A549 (cell line): Measurements from ENCODE around the gene ACAP1.

Experiments
- CHD2 ChIP-seq: fragments of 150-350 bp; IDR thresholded peaks from 2 replicates; pipeline ENCODE4 v1.6.1; 2014; ENCODE audit warnings: low read length; ENCODE audit not compliant: partially characterized antibody
- EP300 ChIP-seq, 2 experiments: fragments of >200 bp; sonication (Bioruptor Twin); formaldehyde crosslinking; IDR thresholded peaks; 2 replicates in 1 of 2; 3 replicates in 1 of 2; pipeline ENCODE4 v1.6.1; 2016 to 2017
- GATA3 ChIP-seq: IDR thresholded peaks from 2 replicates; pipeline ENCODE4 v1.6.1; 2012; ENCODE audit warnings: borderline replicate concordance
- MYC ChIP-seq: IDR thresholded peaks from 2 replicates; pipeline ENCODE4 v1.6.1; 2012; ENCODE audit warnings: mild to moderate bottlenecking, inconsistent platforms, low read length, improper control_type of control experiment, borderline replicate concordance
- POLR2AphosphoS2 ChIP-seq: conservative IDR thresholded peaks from 2 replicates; pipeline ENCODE4 v1.6.1; 2012; ENCODE audit warnings: low read length, improper control_type of control experiment, inconsistent platforms
- RAD21 ChIP-seq, 2 experiments: fragments of >200 bp in 1 of 2; sonication (Bioruptor Twin) in 1 of 2; formaldehyde crosslinking in 1 of 2; IDR thresholded peaks in 1 of 2; conservative IDR thresholded peaks in 1 of 2; 2 replicates in 1 of 2; 3 replicates in 1 of 2; pipeline ENCODE4 v1.6.1; 2012 to 2018; ENCODE audit warnings: inconsistent platforms in 1 of 2
- RARB ChIP-seq: fragments of 250-450 bp; sonication (Bioruptor Pico); IDR thresholded peaks from 2 replicates; pipeline ENCODE4 v1.8.0; 2021; ENCODE audit warnings: mild to moderate bottlenecking, moderate library complexity
- RFX5 ChIP-seq: fragments of 450-650 bp; IDR thresholded peaks from 2 replicates; pipeline ENCODE4 v1.7.1; 2014; ENCODE audit warnings: antibody characterized with exemption, mild to moderate bottlenecking, moderate library complexity
- SMC3 ChIP-seq: fragments of >200 bp; sonication (Bioruptor Twin); formaldehyde crosslinking; IDR thresholded peaks from 3 replicates; pipeline ENCODE4 v1.6.1; 2018; ENCODE audit warnings: inconsistent platforms
- SREBF2 ChIP-seq: fragments of 450-650 bp; IDR thresholded peaks from 2 replicates; pipeline ENCODE4 v1.6.1; 2014; ENCODE audit warnings: mild to moderate bottlenecking, moderate library complexity
- ZC3H11A ChIP-seq: fragments of 450-650 bp; IDR thresholded peaks from 2 replicates; pipeline ENCODE4 v1.6.1; 2014; ENCODE audit warnings: antibody characterized with exemption, mild to moderate bottlenecking
- TF ChIP-seq, protein P1 (sequence below): fragments of >200 bp; sonication (Bioruptor Twin); formaldehyde crosslinking; IDR thresholded peaks from 3 replicates; pipeline ENCODE4 v1.5.1; 2016
- TF ChIP-seq, protein P2 (sequence below): IDR thresholded peaks from 2 replicates; pipeline ENCODE4 v1.6.1; 2012
- TF ChIP-seq, protein P3 (sequence below): fragments of 200-600 bp; sonication (generic); IDR thresholded peaks from 2 replicates; pipeline ENCODE4 v1.6.1; 2016; ENCODE audit warnings: antibody characterized with exemption, mild to moderate bottlenecking, moderate library complexity

DNA sequence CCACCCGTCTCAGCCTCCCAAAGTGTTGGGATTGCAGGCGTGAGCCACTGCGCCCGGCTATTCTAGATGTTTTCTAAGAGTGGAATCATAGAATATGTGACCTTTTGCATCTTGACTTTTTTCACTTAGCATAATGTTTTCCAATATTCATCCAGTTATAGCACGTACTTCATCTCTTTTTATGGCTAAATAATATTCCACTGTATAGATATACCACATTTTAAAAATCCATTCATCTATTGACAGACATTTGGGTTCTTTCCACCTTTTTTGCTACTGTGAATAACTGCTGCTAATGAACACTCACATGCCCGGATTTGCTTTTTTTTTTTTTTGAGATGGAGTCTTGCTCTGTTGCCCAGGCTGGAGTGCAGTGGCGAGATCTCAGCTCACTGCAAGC, 32.1 kb upstream of the ACAP1 start:
- no peak for TF ChIP-seq RARB (CRISPR knock-in tag)
- TF ChIP-seq, protein P1, sequence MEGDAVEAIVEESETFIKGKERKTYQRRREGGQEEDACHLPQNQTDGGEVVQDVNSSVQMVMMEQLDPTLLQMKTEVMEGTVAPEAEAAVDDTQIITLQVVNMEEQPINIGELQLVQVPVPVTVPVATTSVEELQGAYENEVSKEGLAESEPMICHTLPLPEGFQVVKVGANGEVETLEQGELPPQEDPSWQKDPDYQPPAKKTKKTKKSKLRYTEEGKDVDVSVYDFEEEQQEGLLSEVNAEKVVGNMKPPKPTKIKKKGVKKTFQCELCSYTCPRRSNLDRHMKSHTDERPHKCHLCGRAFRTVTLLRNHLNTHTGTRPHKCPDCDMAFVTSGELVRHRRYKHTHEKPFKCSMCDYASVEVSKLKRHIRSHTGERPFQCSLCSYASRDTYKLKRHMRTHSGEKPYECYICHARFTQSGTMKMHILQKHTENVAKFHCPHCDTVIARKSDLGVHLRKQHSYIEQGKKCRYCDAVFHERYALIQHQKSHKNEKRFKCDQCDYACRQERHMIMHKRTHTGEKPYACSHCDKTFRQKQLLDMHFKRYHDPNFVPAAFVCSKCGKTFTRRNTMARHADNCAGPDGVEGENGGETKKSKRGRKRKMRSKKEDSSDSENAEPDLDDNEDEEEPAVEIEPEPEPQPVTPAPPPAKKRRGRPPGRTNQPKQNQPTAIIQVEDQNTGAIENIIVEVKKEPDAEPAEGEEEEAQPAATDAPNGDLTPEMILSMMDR = no peak
- no peak for TF ChIP-seq EP300 (IDR thresholded peaks at IDR 0.05)
- no peak for TF ChIP-seq SMC3
- no peak for TF ChIP-seq SREBF2
- TF ChIP-seq, protein P2, sequence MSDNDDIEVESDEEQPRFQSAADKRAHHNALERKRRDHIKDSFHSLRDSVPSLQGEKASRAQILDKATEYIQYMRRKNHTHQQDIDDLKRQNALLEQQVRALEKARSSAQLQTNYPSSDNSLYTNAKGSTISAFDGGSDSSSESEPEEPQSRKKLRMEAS = no peak
- no peak for TF ChIP-seq RAD21 (conservative IDR thresholded peaks at IDR 0.05 in 1 of 2, IDR thresholded peaks at IDR 0.05 in 1 of 2)
- TF ChIP-seq, protein P3, sequence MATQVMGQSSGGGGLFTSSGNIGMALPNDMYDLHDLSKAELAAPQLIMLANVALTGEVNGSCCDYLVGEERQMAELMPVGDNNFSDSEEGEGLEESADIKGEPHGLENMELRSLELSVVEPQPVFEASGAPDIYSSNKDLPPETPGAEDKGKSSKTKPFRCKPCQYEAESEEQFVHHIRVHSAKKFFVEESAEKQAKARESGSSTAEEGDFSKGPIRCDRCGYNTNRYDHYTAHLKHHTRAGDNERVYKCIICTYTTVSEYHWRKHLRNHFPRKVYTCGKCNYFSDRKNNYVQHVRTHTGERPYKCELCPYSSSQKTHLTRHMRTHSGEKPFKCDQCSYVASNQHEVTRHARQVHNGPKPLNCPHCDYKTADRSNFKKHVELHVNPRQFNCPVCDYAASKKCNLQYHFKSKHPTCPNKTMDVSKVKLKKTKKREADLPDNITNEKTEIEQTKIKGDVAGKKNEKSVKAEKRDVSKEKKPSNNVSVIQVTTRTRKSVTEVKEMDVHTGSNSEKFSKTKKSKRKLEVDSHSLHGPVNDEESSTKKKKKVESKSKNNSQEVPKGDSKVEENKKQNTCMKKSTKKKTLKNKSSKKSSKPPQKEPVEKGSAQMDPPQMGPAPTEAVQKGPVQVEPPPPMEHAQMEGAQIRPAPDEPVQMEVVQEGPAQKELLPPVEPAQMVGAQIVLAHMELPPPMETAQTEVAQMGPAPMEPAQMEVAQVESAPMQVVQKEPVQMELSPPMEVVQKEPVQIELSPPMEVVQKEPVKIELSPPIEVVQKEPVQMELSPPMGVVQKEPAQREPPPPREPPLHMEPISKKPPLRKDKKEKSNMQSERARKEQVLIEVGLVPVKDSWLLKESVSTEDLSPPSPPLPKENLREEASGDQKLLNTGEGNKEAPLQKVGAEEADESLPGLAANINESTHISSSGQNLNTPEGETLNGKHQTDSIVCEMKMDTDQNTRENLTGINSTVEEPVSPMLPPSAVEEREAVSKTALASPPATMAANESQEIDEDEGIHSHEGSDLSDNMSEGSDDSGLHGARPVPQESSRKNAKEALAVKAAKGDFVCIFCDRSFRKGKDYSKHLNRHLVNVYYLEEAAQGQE = no peak
- TF ChIP-seq MYC = no peak
- no peak for TF ChIP-seq GATA3
- TF ChIP-seq CHD2 = no peak
- TF ChIP-seq RFX5 = no peak
- no peak for TF ChIP-seq POLR2AphosphoS2
- TF ChIP-seq ZC3H11A = no peak
